ENCODE measurements around the gene GLTP. TPM values are rescaled to one million over a fixed set of nuclear protein-coding genes. Genes with fewer than 3 reads are reported as not detected.

The GLTP gene
- total RNA-seq = 78.9 and 80.7 TPM in 2 replicates

GRCh38 chr12:109880043-109880931, at the start of gene GLTP:
TSS of gene GLTP (minus strand) at chr12:109880541. CDS start at chr12:109880374, 167 bp downstream.

GRCh38 chr12:109899783-109900751, 19.7 kb upstream of the GLTP start, which contains the start of gene TCHP:
TSS of gene TCHP (plus strand) at chr12:109900274. CDS start at chr12:109903027, 2,753 bp downstream.

GRCh38 chr12:109833307-109834189, 46.8 kb downstream of the GLTP start, which contains the start of gene TRPV4:
TSS of gene TRPV4 (minus strand) at chr12:109833398. CDS start at chr12:109814796, 18,602 bp downstream.

Other genes with a start within 250 kb of the GLTP start
- under 0.01 and 0.38 TPM in 2 replicates for gene FAM222A, start 166.7 kb downstream of the GLTP start, total RNA-seq
- 1.2 and 1.7 TPM in 2 replicates for gene TRPV4, start 47.1 kb downstream of the GLTP start, total RNA-seq
- gene TCHP, start 19.7 kb upstream of the GLTP start, total RNA-seq = 8.2 and 11.3 TPM in 2 replicates
- gene GIT2, start 115.8 kb upstream of the GLTP start, total RNA-seq = 35.5 and 47.9 TPM in 2 replicates
- gene ANKRD13A, start 118.9 kb upstream of the GLTP start, total RNA-seq = 103 and 142 TPM in 2 replicates
- gene C12orf76, start 168.0 kb upstream of the GLTP start, total RNA-seq = 7.7 and 26.2 TPM in 2 replicates
- 12.8 and 33.8 TPM in 2 replicates for gene IFT81, start 243.8 kb upstream of the GLTP start, total RNA-seq

Measured in regular cardiac myocyte (primary cell).